ENCODE measurements around the gene ZBTB43. TPM values are rescaled to one million over a fixed set of nuclear protein-coding genes. Genes with fewer than 3 reads are reported as not detected.

The ZBTB43 gene
- total RNA-seq, 1 experiment from 2014 or later: 15.4 TPM

DNA sequence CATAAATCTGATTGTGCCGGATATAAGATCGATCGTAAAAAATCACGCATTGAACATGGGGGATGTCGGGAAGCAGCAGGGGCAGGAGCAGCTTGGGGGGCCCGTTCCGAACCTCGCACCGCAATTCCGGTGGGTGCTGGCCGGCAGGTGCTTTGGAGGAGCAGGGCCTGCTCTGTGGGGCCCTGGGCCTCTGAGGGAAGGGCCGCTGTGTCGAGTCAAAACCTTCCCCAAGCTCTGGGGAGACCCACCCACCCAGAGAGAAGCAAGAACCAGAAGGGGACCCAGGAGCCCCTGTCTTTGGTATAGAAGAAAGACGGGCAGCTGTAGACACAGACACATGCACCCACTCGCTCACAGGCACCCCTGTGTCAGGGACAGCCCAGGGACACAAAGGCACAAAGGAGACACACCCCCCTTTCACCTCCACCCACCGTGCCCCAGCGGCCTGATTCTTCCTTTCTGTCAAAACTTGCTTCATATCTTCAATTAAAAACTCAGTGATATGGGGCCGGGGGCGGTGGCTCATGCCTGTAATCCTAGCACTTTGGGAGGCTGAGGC is 49.4 kb upstream of the ZBTB43 start:
- Histone ChIP-seq H2AFZ (ENCODE audit: low read depth, low read length, poor library complexity, severe bottlenecking) (no peak overlapping the region), H3K9me3 (ENCODE audit: control insufficient read depth in 1 of 2, insufficient read depth in 1 of 2, low read depth in 1 of 2, low read length in 2 of 2) (no peaks in the 10 kb centered on the region), H3K9ac (ENCODE audit: low read length) (no peak overlapping the region), H3K36me3 (ENCODE audit: control insufficient read depth in 1 of 2, insufficient read depth in 2 of 2, low read length in 2 of 2) (no peaks in the 10 kb centered on the region), H4K20me1 (ENCODE audit: insufficient read depth) (no peaks in the 10 kb centered on the region), H3K4me3 (replicated peaks in 1 of 2; ENCODE audit: low read depth in 1 of 2, low read length in 2 of 2) (no peak overlapping the region), H3K4me1 (ENCODE audit: control insufficient read depth in 1 of 2, insufficient read depth in 2 of 2, low read length in 2 of 2) (no peaks in the 10 kb centered on the region), H3K27me3 (ENCODE audit: insufficient read depth, low read length) (no peaks in the 10 kb centered on the region; the same call in 1 of the 2 replicates), H3K79me2 (ENCODE audit: insufficient read depth, low read length) (no peaks in the 10 kb centered on the region), H3K9me2 (ENCODE audit: insufficient read depth) (no peaks in the 10 kb centered on the region), H3K4me2 (ENCODE audit: low read length) (no peak overlapping the region), H3K27ac (ENCODE audit: low read depth, low read length) (no peak overlapping the region)
- ChIA-PET POLR2A (no interaction called here), CTCF (no interaction called here), RAD21 (ENCODE audit: low non-redundant PET in 1 of 2, low total read pairs in 2 of 2, uncharacterized antibody in 2 of 2, unreplicated experiment in 2 of 2) (no interaction called here)
- DNase-seq (ENCODE audit: low read depth, low spot score): no peak
- intact Hi-C loops (cut with micrococcal nuclease): no loop called here
- BruUV-seq (replicated peaks): no TSS peak
- TF ChIP-seq ZNF274 (IDR thresholded peaks at IDR 0.05; ENCODE audit: low read depth, low read length) (no peak), FOSL1 (IDR thresholded peaks at IDR 0.05; ENCODE audit: low read depth) (no peak), ELF1 (IDR thresholded peaks at IDR 0.05; ENCODE audit: borderline replicate concordance, low read depth) (no peak), EZH2 (IDR thresholded peaks at IDR 0.05) (no peak), EZH2phosphoT487 (IDR thresholded peaks at IDR 0.05; ENCODE audit: borderline replicate concordance) (no peak), JUND (IDR thresholded peaks at IDR 0.05) (no peak), YY1 (IDR thresholded peaks at IDR 0.05; ENCODE audit: extremely low read depth, insufficient replicate concordance, low read depth, low read length) (no peak), SP1 (IDR thresholded peaks at IDR 0.05; ENCODE audit: low read depth) (no peak), POLR2AphosphoS5 (IDR thresholded peaks at IDR 0.05; ENCODE audit: low read depth, low read length) (no peak), POLR2A (IDR thresholded peaks at IDR 0.05; ENCODE audit: borderline replicate concordance, extremely low read depth, insufficient read depth, insufficient read length) (no peak), CEBPB (IDR thresholded peaks at IDR 0.05; ENCODE audit: low read depth) (no peak), SIN3A (IDR thresholded peaks at IDR 0.05; ENCODE audit: low read depth) (no peak)
- TF ChIP-seq, protein P1, sequence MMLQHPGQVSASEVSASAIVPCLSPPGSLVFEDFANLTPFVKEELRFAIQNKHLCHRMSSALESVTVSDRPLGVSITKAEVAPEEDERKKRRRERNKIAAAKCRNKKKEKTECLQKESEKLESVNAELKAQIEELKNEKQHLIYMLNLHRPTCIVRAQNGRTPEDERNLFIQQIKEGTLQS (IDR thresholded peaks at IDR 0.05): no peak
- TF ChIP-seq, protein P2, sequence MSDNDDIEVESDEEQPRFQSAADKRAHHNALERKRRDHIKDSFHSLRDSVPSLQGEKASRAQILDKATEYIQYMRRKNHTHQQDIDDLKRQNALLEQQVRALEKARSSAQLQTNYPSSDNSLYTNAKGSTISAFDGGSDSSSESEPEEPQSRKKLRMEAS (IDR thresholded peaks at IDR 0.05): no peak
- TF ChIP-seq, protein P3, sequence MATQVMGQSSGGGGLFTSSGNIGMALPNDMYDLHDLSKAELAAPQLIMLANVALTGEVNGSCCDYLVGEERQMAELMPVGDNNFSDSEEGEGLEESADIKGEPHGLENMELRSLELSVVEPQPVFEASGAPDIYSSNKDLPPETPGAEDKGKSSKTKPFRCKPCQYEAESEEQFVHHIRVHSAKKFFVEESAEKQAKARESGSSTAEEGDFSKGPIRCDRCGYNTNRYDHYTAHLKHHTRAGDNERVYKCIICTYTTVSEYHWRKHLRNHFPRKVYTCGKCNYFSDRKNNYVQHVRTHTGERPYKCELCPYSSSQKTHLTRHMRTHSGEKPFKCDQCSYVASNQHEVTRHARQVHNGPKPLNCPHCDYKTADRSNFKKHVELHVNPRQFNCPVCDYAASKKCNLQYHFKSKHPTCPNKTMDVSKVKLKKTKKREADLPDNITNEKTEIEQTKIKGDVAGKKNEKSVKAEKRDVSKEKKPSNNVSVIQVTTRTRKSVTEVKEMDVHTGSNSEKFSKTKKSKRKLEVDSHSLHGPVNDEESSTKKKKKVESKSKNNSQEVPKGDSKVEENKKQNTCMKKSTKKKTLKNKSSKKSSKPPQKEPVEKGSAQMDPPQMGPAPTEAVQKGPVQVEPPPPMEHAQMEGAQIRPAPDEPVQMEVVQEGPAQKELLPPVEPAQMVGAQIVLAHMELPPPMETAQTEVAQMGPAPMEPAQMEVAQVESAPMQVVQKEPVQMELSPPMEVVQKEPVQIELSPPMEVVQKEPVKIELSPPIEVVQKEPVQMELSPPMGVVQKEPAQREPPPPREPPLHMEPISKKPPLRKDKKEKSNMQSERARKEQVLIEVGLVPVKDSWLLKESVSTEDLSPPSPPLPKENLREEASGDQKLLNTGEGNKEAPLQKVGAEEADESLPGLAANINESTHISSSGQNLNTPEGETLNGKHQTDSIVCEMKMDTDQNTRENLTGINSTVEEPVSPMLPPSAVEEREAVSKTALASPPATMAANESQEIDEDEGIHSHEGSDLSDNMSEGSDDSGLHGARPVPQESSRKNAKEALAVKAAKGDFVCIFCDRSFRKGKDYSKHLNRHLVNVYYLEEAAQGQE (IDR thresholded peaks at IDR 0.05; ENCODE audit: low read depth): no peak
- TF ChIP-seq, protein P4, sequence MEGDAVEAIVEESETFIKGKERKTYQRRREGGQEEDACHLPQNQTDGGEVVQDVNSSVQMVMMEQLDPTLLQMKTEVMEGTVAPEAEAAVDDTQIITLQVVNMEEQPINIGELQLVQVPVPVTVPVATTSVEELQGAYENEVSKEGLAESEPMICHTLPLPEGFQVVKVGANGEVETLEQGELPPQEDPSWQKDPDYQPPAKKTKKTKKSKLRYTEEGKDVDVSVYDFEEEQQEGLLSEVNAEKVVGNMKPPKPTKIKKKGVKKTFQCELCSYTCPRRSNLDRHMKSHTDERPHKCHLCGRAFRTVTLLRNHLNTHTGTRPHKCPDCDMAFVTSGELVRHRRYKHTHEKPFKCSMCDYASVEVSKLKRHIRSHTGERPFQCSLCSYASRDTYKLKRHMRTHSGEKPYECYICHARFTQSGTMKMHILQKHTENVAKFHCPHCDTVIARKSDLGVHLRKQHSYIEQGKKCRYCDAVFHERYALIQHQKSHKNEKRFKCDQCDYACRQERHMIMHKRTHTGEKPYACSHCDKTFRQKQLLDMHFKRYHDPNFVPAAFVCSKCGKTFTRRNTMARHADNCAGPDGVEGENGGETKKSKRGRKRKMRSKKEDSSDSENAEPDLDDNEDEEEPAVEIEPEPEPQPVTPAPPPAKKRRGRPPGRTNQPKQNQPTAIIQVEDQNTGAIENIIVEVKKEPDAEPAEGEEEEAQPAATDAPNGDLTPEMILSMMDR (IDR thresholded peaks at IDR 0.05 in 2 of 3, conservative IDR thresholded peaks at IDR 0.05 in 1 of 3; ENCODE audit: borderline replicate concordance in 1 of 3, insufficient read depth in 1 of 3, low read depth in 2 of 3, low read length in 2 of 3): no peak
- TF ChIP-seq, protein P5, sequence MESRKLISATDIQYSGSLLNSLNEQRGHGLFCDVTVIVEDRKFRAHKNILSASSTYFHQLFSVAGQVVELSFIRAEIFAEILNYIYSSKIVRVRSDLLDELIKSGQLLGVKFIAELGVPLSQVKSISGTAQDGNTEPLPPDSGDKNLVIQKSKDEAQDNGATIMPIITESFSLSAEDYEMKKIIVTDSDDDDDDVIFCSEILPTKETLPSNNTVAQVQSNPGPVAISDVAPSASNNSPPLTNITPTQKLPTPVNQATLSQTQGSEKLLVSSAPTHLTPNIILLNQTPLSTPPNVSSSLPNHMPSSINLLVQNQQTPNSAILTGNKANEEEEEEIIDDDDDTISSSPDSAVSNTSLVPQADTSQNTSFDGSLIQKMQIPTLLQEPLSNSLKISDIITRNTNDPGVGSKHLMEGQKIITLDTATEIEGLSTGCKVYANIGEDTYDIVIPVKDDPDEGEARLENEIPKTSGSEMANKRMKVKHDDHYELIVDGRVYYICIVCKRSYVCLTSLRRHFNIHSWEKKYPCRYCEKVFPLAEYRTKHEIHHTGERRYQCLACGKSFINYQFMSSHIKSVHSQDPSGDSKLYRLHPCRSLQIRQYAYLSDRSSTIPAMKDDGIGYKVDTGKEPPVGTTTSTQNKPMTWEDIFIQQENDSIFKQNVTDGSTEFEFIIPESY (IDR thresholded peaks at IDR 0.05; ENCODE audit: extremely low read depth, insufficient replicate concordance, low read length): no peak
- ATAC-seq: no peak

All from HCT116 (cell line).